Stimulated activated CD8-positive, alpha-beta memory T cell treated with anti-CD3 and anti-CD28 coated beads, Interleukin-4, amount 100 ng/mL, for 48 hours (primary cell): ENCODE measurements around the gene C17orf50.
"Not testable (repeated sequence)": the region's sequence is repeated elsewhere in the genome, so short reads cannot be mapped to it uniquely, and the experiment has no call there.

ENCODE experiments used
- DNase-seq: peaks from one replicate; pipeline ENCODE4 v3.0.0-alpha.2; 2020

C17orf50 gene

GRCh38 chr17:35735036-35735805, 25.5 kb upstream of the C17orf50 start:
- no peak for DNase-seq

- DNase-seq: no peak
Measured at GRCh38 chr17:35736236-35736635, 24.5 kb upstream of the C17orf50 start.

GRCh38 chr17:35738519-35739133, 22.1 kb upstream of the C17orf50 start:
- DNase-seq: peak; percentile 14

- no peak for DNase-seq
Measured at GRCh38 chr17:35740216-35740615, 20.5 kb upstream of the C17orf50 start.

GRCh38 chr17:35740997-35741931, 19.4 kb upstream of the C17orf50 start:
- peak; percentile 45 for DNase-seq

GRCh38 chr17:35742496-35742895, 18.2 kb upstream of the C17orf50 start:
- no peak for DNase-seq

- DNase-seq: no peak
Measured at GRCh38 chr17:35742896-35743477, 17.7 kb upstream of the C17orf50 start.

- peak; percentile 53 for DNase-seq
Measured at GRCh38 chr17:35743626-35744328, 16.9 kb upstream of the C17orf50 start.

- DNase-seq: no peak
Measured at GRCh38 chr17:35744830-35745229, 15.9 kb upstream of the C17orf50 start.

- DNase-seq: no peak
Measured at GRCh38 chr17:35745246-35745645, 15.4 kb upstream of the C17orf50 start.

- DNase-seq: no peak
Measured at GRCh38 chr17:35745749-35746320, 14.9 kb upstream of the C17orf50 start.

GRCh38 chr17:35747540-35748017, 13.1 kb upstream of the C17orf50 start:
- DNase-seq: peak; percentile 88

- no peak for DNase-seq
Measured at GRCh38 chr17:35748341-35748841, 12.3 kb upstream of the C17orf50 start.

GRCh38 chr17:35748979-35749378, 11.7 kb upstream of the C17orf50 start:
- no peak for DNase-seq

GRCh38 chr17:35749560-35750412, 10.9 kb upstream of the C17orf50 start:
- peak; percentile 38 for DNase-seq

- no peak for DNase-seq
Measured at GRCh38 chr17:35750526-35751395, 9.9 kb upstream of the C17orf50 start.

- not testable (repeated sequence) for DNase-seq
Measured at GRCh38 chr17:35751541-35751940, 9.1 kb upstream of the C17orf50 start.

- DNase-seq: no peak
Measured at GRCh38 chr17:35752471-35752870, 8.2 kb upstream of the C17orf50 start.

GRCh38 chr17:35752945-35753764, 7.5 kb upstream of the C17orf50 start, which contains the start of gene GAS2L2:
Gene GAS2L2 (minus strand): TSS chr17:35753239. CDS start chr17:35752850, 389 bp downstream.
- no peak for DNase-seq
